ENCODE results near the gene BRINP2. TPM values are rescaled to one million over a fixed set of nuclear protein-coding genes. Genes with fewer than 3 reads are reported as not detected.

The BRINP2 gene
- total and polyA plus RNA-seq, 9 donors = 0.02 to 0.70 (median 0.16) TPM; not detected in 3

DNA sequence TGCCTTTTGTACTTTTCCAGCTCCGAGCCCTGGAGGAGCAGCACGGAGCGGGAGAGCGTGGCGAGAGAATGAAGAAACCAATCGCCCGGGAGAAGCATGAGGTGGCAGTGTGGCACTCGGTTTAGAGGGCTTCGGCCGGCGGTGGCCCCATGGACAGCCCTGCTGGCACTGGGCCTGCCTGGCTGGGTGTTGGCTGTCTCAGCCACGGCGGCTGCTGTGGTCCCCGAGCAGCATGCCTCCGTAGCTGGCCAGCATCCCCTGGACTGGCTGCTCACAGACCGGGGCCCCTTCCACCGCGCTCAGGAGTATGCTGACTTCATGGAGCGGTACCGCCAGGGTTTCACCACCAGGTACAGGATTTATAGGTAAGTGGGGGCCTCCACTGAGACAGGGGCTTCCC is 59.0 kb downstream of the BRINP2 start:
- H3K27ac ChIP-seq = no peak overlapping the region
- no peaks in the 10 kb centered on the region for H3K36me3 ChIP-seq
- no peak for TF ChIP-seq EP300 (IDR thresholded peaks at IDR 0.05)
- TF ChIP-seq POLR2A (IDR thresholded peaks at IDR 0.05) = no peak
- TF ChIP-seq, protein P1, sequence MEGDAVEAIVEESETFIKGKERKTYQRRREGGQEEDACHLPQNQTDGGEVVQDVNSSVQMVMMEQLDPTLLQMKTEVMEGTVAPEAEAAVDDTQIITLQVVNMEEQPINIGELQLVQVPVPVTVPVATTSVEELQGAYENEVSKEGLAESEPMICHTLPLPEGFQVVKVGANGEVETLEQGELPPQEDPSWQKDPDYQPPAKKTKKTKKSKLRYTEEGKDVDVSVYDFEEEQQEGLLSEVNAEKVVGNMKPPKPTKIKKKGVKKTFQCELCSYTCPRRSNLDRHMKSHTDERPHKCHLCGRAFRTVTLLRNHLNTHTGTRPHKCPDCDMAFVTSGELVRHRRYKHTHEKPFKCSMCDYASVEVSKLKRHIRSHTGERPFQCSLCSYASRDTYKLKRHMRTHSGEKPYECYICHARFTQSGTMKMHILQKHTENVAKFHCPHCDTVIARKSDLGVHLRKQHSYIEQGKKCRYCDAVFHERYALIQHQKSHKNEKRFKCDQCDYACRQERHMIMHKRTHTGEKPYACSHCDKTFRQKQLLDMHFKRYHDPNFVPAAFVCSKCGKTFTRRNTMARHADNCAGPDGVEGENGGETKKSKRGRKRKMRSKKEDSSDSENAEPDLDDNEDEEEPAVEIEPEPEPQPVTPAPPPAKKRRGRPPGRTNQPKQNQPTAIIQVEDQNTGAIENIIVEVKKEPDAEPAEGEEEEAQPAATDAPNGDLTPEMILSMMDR (IDR thresholded peaks at IDR 0.05) = no peak
- 89 to 95% (median 95%) methylated on average over 20 of the region's 20 CpGs for WGBS, 3 donors
- DNase-seq = no peak
- no peaks in the 10 kb centered on the region for H3K27me3 ChIP-seq
- no peaks in the 10 kb centered on the region for H3K9me3 ChIP-seq
- intact Hi-C loops (cut with DNase I) = no loop called here
- no peak overlapping the region for H3K4me3 ChIP-seq
- H3K4me1 ChIP-seq (ENCODE audit: insufficient read depth) = no peaks in the 10 kb centered on the region

DNA sequence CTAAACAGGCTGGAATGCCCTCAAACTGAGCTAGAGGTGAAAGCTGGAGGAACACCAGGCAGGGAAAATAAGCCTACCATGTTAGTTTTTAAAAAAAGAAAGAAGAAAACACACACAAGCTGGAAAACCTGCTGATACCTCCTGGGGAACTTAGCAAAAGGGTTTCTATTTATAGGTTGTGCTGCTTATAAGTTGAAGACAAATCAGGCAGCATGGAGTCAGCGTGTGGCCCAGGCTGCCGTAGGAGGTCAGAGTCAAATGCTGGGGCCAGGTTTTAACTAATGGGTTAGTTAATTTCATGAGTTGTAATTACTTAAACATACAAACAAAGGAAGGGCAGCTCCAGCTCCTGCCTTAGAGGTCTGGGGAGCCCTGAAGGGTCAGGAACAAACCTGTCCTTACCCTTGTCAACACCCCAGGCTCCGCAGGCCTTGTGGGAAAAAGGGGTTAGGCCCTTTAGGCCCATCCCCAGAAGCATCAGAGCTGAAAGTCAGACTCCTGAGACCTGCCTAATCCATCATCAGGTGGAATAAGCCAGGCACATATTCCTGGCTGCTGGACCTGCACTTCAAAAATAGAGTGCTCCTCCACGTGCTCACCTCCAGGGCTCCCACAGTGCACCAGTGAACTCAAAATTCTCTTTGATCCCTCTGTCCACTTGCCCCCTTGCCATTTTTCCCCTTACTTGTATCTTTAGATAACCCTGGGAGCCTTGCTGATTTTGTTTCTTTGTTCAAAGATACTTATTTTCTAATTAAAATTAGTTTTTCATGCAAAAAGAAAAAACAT is 59.7 kb downstream of the BRINP2 start:
- 82 to 84% (median 84%) methylated on average over 4 of the region's 4 CpGs for WGBS, 3 donors
- Histone ChIP-seq H3K27ac (no peak overlapping the region), H3K4me3 (no peak overlapping the region), H3K27me3 (no peaks in the 10 kb centered on the region), H3K4me1 (ENCODE audit: insufficient read depth) (no peaks in the 10 kb centered on the region), H3K36me3 (no peaks in the 10 kb centered on the region), H3K9me3 (no peaks in the 10 kb centered on the region)
- TF ChIP-seq, protein P1 (IDR thresholded peaks at IDR 0.05) = no peak
- TF ChIP-seq EP300 (IDR thresholded peaks at IDR 0.05) (no peak), POLR2A (IDR thresholded peaks at IDR 0.05) (no peak)
- intact Hi-C loops (cut with DNase I) = no loop called here
- DNase-seq = no peak

DNA sequence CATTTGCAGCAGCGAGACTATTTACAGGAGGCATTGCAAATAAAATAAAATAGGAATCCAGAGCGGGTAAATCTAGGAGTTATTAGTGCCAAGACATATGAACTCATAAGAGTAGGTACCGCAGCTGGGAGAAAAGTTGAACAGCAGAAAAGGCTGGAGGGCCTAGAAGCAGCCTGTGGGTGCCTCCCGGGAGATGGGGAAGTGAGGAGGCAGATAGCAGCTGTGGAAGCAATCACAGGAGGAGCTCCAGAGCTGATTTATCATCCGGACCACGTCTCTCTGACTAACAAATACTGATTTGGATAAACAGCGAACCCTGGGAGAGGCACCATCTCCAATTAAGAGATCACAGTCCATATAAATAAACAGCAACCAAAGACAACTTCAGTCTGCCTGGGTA is 64.6 kb downstream of the BRINP2 start:
- H3K27ac ChIP-seq = no peak overlapping the region
- no peaks in the 10 kb centered on the region for H3K9me3 ChIP-seq
- intact Hi-C loops (cut with DNase I) = no loop called here
- no peak overlapping the region for H3K4me3 ChIP-seq
- TF ChIP-seq POLR2A (IDR thresholded peaks at IDR 0.05) (no peak), EP300 (IDR thresholded peaks at IDR 0.05) (no peak)
- TF ChIP-seq, protein P1 (IDR thresholded peaks at IDR 0.05) = no peak
- 73 to 84% (median 78%) methylated on average over 7 of the region's 7 CpGs for WGBS, 3 donors
- H3K27me3 ChIP-seq = no peaks in the 10 kb centered on the region
- H3K4me1 ChIP-seq (ENCODE audit: insufficient read depth) = no peaks in the 10 kb centered on the region
- no peaks in the 10 kb centered on the region for H3K36me3 ChIP-seq
- DNase-seq = no peak

GRCh38 chr1:177236962-177237361 is 66.2 kb downstream of the BRINP2 start:
- H3K27me3 ChIP-seq = no peaks in the 10 kb centered on the region
- H3K4me3 ChIP-seq = no peak overlapping the region
- H3K27ac ChIP-seq = no peak overlapping the region
- no peak for DNase-seq
- 87 to 89% (median 88%) methylated on average over 4 of the region's 4 CpGs for WGBS, 3 donors
- TF ChIP-seq EP300 (IDR thresholded peaks at IDR 0.05) (no peak), POLR2A (IDR thresholded peaks at IDR 0.05) (no peak)
- TF ChIP-seq, protein P1 (IDR thresholded peaks at IDR 0.05) = no peak
- intact Hi-C loops (cut with DNase I) = no loop called here
- H3K9me3 ChIP-seq = no peaks in the 10 kb centered on the region
- H3K4me1 ChIP-seq (ENCODE audit: insufficient read depth) = no peaks in the 10 kb centered on the region
- H3K36me3 ChIP-seq = no peaks in the 10 kb centered on the region
